ENCODE results near the gene TRPM5. TPM values are rescaled to one million over a fixed set of nuclear protein-coding genes. Genes with fewer than 3 reads are reported as not detected.

The TRPM5 gene
- total RNA-seq, 4 donors from 2014 or later = not detected

- no peak for DNase-seq (ENCODE audit: low spot score in 2 of 2)
- peak overlapping the region in 1 of 4 donors; percentile 19 for H3K27ac ChIP-seq
- TF ChIP-seq POLR2A (IDR thresholded peaks at IDR 0.05) (no peak), EP300 (IDR thresholded peaks at IDR 0.05) (no peak), CTCF (IDR thresholded peaks at IDR 0.05) (no peak)
- no peak overlapping the region for H3K4me3 ChIP-seq
- no peaks in the 10 kb centered on the region for H3K36me3 ChIP-seq
- H3K4me1 ChIP-seq = no peaks in the 10 kb centered on the region
- WGBS, 2 donors = 64 to 70% methylated on average over 16 to 20 of the region's 20 CpGs
- peaks cover 0 to 8% (median 0%) of the 10 kb centered on the region in 4 donors for H3K9me3 ChIP-seq
- no peaks in the 10 kb centered on the region for H3K27me3 ChIP-seq
Measured at GRCh38 chr11:2459016-2459725, 14.9 kb upstream of the TRPM5 start.

- H3K4me1 ChIP-seq = no peaks in the 10 kb centered on the region
- no peak for TF ChIP-seq EP300 (IDR thresholded peaks at IDR 0.05)
- no peak for TF ChIP-seq CTCF (IDR thresholded peaks at IDR 0.05)
- no peak for TF ChIP-seq POLR2A (IDR thresholded peaks at IDR 0.05)
- H3K36me3 ChIP-seq = no peaks in the 10 kb centered on the region
- no peaks in the 10 kb centered on the region for H3K27me3 ChIP-seq
- no peak for DNase-seq (ENCODE audit: low spot score in 2 of 2)
- no peak overlapping the region for H3K27ac ChIP-seq
- WGBS, 2 donors = 87 to 92% methylated on average over 12 to 13 of the region's 13 CpGs
- peaks cover 0 to 13% (median 0%) of the 10 kb centered on the region in 4 donors for H3K9me3 ChIP-seq
- H3K4me3 ChIP-seq = no peak overlapping the region
Measured at GRCh38 chr11:2458321-2458720, 14.0 kb upstream of the TRPM5 start.

GRCh38 chr11:2453436-2453835 is 9.1 kb upstream of the TRPM5 start:
- no peaks in the 10 kb centered on the region for H3K36me3 ChIP-seq
- H3K27me3 ChIP-seq = peaks cover 0 to 10% of the 10 kb centered on the region in 2 donors
- no peak overlapping the region for H3K27ac ChIP-seq
- no peak for DNase-seq (ENCODE audit: low spot score in 2 of 2)
- 85 to 90% methylated on average over 5 of the region's 5 CpGs for WGBS, 2 donors
- H3K4me3 ChIP-seq = no peak overlapping the region
- no peak for TF ChIP-seq EP300 (IDR thresholded peaks at IDR 0.05)
- TF ChIP-seq POLR2A (IDR thresholded peaks at IDR 0.05) = no peak
- TF ChIP-seq CTCF (IDR thresholded peaks at IDR 0.05) = no peak
- peaks cover 0 to 13% (median 0%) of the 10 kb centered on the region in 4 donors for H3K9me3 ChIP-seq
- H3K4me1 ChIP-seq = no peaks in the 10 kb centered on the region

- no peak for TF ChIP-seq CTCF (IDR thresholded peaks at IDR 0.05)
- TF ChIP-seq POLR2A (IDR thresholded peaks at IDR 0.05) = no peak
- no peak for TF ChIP-seq EP300 (IDR thresholded peaks at IDR 0.05)
- no peak for DNase-seq (ENCODE audit: low spot score in 2 of 2)
- H3K27ac ChIP-seq = no peak overlapping the region
- peaks cover 0 to 3% (median 0%) of the 10 kb centered on the region in 4 donors for H3K4me1 ChIP-seq
- H3K27me3 ChIP-seq = peaks cover 0 to 17% of the 10 kb centered on the region in 2 donors
- H3K36me3 ChIP-seq = no peaks in the 10 kb centered on the region
- 37 to 48% methylated on average over 17 to 20 of the region's 20 CpGs for WGBS, 2 donors
- H3K9me3 ChIP-seq = peaks cover 0 to 13% (median 0%) of the 10 kb centered on the region in 4 donors
- H3K4me3 ChIP-seq = no peak overlapping the region
Measured at GRCh38 chr11:2452321-2453012, 8.2 kb upstream of the TRPM5 start.

- peaks cover 0 to 23% of the 10 kb centered on the region in 2 donors for H3K27me3 ChIP-seq
- 55 to 66% methylated on average over 5 to 6 of the region's 6 CpGs for WGBS, 2 donors
Measured at GRCh38 chr11:2451916-2452315, 7.6 kb upstream of the TRPM5 start.

More at GRCh38 chr11:2451916-2452315, 7.6 kb upstream of the TRPM5 start:
- Histone ChIP-seq H3K9me3 (peaks cover 0 to 13% (median 0%) of the 10 kb centered on the region in 4 donors), H3K4me3 (no peak overlapping the region), H3K4me1 (peaks cover 0 to 8% (median 0%) of the 10 kb centered on the region in 4 donors), H3K27ac (no peak overlapping the region), H3K36me3 (no peaks in the 10 kb centered on the region)
- TF ChIP-seq EP300 (IDR thresholded peaks at IDR 0.05) (no peak), POLR2A (IDR thresholded peaks at IDR 0.05) (no peak), CTCF (IDR thresholded peaks at IDR 0.05) (no peak)
- no peak for DNase-seq (ENCODE audit: low spot score in 2 of 2)
